Trophoblast cell (in vitro differentiated cells and primary cell): ENCODE results near the gene TADA2B. TPM values are rescaled to one million over a fixed set of nuclear protein-coding genes. Genes with fewer than 3 reads are reported as not detected.
A peak's percentile ranks its signal among the peaks of the same experiment; 100 is the strongest.

Experiments
- DNase-seq, 2 donors: peaks; one replicate each; pipeline ENCODE4 v3.0.0-alpha.2; 2016
- H2AFZ ChIP-seq: 2 replicates; pipeline ENCODE4 v1.6.1; 2013; ENCODE audit warnings: low read length, moderate library complexity, mild to moderate bottlenecking; ENCODE audit not compliant: insufficient read depth, poor library complexity
- H2AK5ac ChIP-seq: 2 replicates; pipeline ENCODE4 v1.6.1; 2013; ENCODE audit warnings: mild to moderate bottlenecking, low read length
- H2BK120ac ChIP-seq: 2 replicates; pipeline ENCODE4 v1.6.1; 2013; ENCODE audit warnings: low read length, mild to moderate bottlenecking, moderate library complexity; ENCODE audit not compliant: insufficient read depth, poor library complexity
- H2BK12ac ChIP-seq: 2 replicates; pipeline ENCODE4 v1.6.1; 2013; ENCODE audit warnings: mild to moderate bottlenecking, low read length, moderate library complexity
- H2BK5ac ChIP-seq: 2 replicates; pipeline ENCODE4 v1.6.1; 2013; ENCODE audit warnings: low read length, low read depth, moderate library complexity, mild to moderate bottlenecking; ENCODE audit not compliant: poor library complexity
- H3K14ac ChIP-seq: 2 replicates; pipeline ENCODE4 v1.6.1; 2013; ENCODE audit warnings: mild to moderate bottlenecking, low read length
- H3K18ac ChIP-seq: 2 replicates; pipeline ENCODE4 v1.6.1; 2013; ENCODE audit warnings: mild to moderate bottlenecking, low read length
- H3K23ac ChIP-seq: 2 replicates; pipeline ENCODE4 v1.6.1; 2013; ENCODE audit warnings: low read length
- H3K27ac ChIP-seq: 2 replicates; pipeline ENCODE4 v1.5.1; 2013; ENCODE audit warnings: low read depth, mild to moderate bottlenecking, inconsistent platforms, low read length, moderate library complexity
- H3K27me3 ChIP-seq: 2 replicates; pipeline ENCODE4 v1.6.1; 2013; ENCODE audit warnings: inconsistent platforms, mild to moderate bottlenecking, low read length, moderate library complexity; ENCODE audit not compliant: insufficient read depth
- H3K36me3 ChIP-seq, 2 experiments: 1 replicate in 1 of 2; 2 replicates in 1 of 2; pipeline ENCODE4 v1.6.1; 2013; ENCODE audit warnings: low read length in 2 of 2, mild to moderate bottlenecking in 2 of 2, moderate library complexity in 1 of 2; ENCODE audit not compliant: insufficient read depth in 2 of 2, control insufficient read depth in 1 of 2
- H3K4ac ChIP-seq: 2 replicates; pipeline ENCODE4 v1.6.1; 2013; ENCODE audit warnings: low read depth, mild to moderate bottlenecking, low read length, moderate library complexity
- H3K4me1 ChIP-seq, 2 experiments: 1 replicate in 1 of 2; 2 replicates in 1 of 2; pipeline ENCODE4 v1.6.1; 2013; ENCODE audit warnings: low read length in 2 of 2, mild to moderate bottlenecking in 2 of 2, moderate library complexity in 1 of 2; ENCODE audit not compliant: insufficient read depth in 2 of 2, control insufficient read depth in 1 of 2
- H3K4me2 ChIP-seq: 2 replicates; pipeline ENCODE4 v1.6.1; 2013; ENCODE audit warnings: inconsistent platforms, mild to moderate bottlenecking, low read length, moderate library complexity
- H3K4me3 ChIP-seq: 2 replicates; pipeline ENCODE4 v1.5.1; 2013; ENCODE audit warnings: mild to moderate bottlenecking, low read depth, low read length, inconsistent platforms
- H3K79me1 ChIP-seq: one replicate; pipeline ENCODE4 v1.6.1; 2013; ENCODE audit warnings: low read length
- H3K79me2 ChIP-seq: 2 replicates; pipeline ENCODE4 v1.6.1; 2013; ENCODE audit warnings: low read length, mild to moderate bottlenecking; ENCODE audit not compliant: control insufficient read depth, insufficient read depth, poor library complexity
- H3K9ac ChIP-seq: 2 replicates; pipeline ENCODE4 v1.6.1; 2013; ENCODE audit warnings: mild to moderate bottlenecking, low read length
- H3K9me3 ChIP-seq: 2 replicates; pipeline ENCODE4 v1.6.1; 2013; ENCODE audit warnings: low read depth, mild to moderate bottlenecking, control low read depth, inconsistent platforms, low read length; ENCODE audit not compliant: insufficient read depth
- H4K12ac ChIP-seq: 2 replicates; pipeline ENCODE4 v1.6.1; 2013; ENCODE audit warnings: low read depth, mild to moderate bottlenecking, low read length, moderate library complexity
- H4K8ac ChIP-seq: 2 replicates; pipeline ENCODE4 v1.6.1; 2013; ENCODE audit warnings: low read depth, mild to moderate bottlenecking, low read length, moderate library complexity
- H4K91ac ChIP-seq: one replicate; pipeline ENCODE4 v1.6.1; 2013; ENCODE audit warnings: low read depth, mild to moderate bottlenecking, low read length, moderate library complexity
- WGBS: extraction: QIAGEN DNeasy Blood & Tissue Kit; methylation state at CpG from one replicate; pipeline ENCODE4 v1.1.7; 2013; ENCODE audit warnings: missing lambda C conversion rate; ENCODE audit not compliant: insufficient read length, insufficient coverage; ENCODE audit errors: extremely low coverage; 5-methylcytosine and 5-hydroxymethylcytosine counted together
- polyA plus RNA-seq: library from polyadenylated mRNA; stranded (reverse); fragments of 200-250 nt; gene quantifications from 2 replicates; pipeline ENCODE4 v1.2.3, GENCODE V29; 2013

Gene TADA2B
- 10.9 and 11.0 TPM in 2 replicates for polyA plus RNA-seq

DNA sequence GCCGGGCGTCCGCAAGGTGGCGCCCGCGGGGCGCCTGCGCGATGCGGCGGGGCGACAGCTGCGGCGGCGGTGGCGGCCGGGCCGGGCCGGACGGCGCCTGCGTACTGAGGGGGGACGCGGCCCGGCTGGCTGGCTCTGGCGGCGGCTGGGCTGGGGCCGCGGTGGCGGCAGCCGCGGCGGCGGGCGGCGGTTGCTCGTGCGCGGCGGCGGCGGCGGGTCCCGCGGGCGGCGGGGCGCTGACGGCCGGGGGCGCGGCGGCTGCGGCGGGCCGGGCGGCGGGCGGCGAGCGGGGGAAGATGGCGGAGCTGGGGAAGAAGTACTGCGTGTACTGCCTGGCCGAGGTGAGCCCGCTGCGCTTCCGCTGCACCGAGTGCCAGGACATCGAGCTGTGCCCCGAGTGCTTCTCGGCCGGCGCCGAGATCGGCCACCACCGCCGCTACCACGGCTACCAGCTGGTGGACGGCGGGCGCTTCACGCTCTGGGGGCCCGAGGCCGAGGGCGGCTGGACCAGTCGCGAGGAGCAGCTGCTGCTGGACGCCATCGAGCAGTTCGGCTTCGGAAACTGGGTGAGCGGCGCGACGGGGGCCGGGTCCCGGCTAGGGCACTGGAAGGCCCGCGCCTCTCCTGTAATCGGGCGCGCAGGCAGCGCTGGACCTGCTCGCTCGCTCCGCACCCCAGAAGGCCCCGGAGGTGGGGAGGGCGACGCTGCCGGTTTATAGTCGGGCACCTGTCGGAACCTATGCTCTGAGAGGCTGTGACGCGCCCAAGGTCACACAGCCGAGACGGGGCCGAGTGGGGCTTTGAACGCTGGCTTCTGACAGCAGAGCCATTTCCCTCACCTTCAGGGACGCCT is at the start of gene TADA2B:
TADA2B (plus strand) TSS at position 89 of the 853 bp plus-strand sequence; CDS start at position 297, 208 bp downstream.
- Histone ChIP-seq H3K4me2 (peak within 1 kb of the TSS; percentile 94), H3K4me1 (peaks cover 18 to 22% of the 10 kb centered on the region in 2 experiments), H3K27me3 (no peaks in the 10 kb centered on the region), H3K18ac (peak within 1 kb of the TSS; percentile 88), H3K4ac (peak within 1 kb of the TSS; percentile 95), H3K14ac (peak within 1 kb of the TSS; percentile 99), H4K8ac (peak within 1 kb of the TSS; percentile 81), H3K9ac (peak within 1 kb of the TSS; percentile 94), H3K9me3 (peaks cover 4% of the 10 kb centered on the region), H2AK5ac (peak within 1 kb of the TSS; percentile 97), H3K79me1 (peaks cover 9% of the 10 kb centered on the region), H2AFZ (peak within 1 kb of the TSS; percentile 80), H3K27ac (peak within 1 kb of the TSS; percentile 9), H2BK120ac (peak within 1 kb of the TSS; percentile 81), H2BK12ac (no peak within 1 kb of the TSS), H4K12ac (peak within 1 kb of the TSS; percentile 89), H3K36me3 (peaks cover 0 to 7% of the 10 kb centered on the region in 2 experiments), H3K79me2 (peaks cover 19% of the 10 kb centered on the region), H3K23ac (no peak within 1 kb of the TSS), H4K91ac (peak within 1 kb of the TSS; percentile 86), H2BK5ac (peak within 1 kb of the TSS; percentile 81), H3K4me3 (peak within 1 kb of the TSS; percentile 99)
- peak; percentile 10 to 51 for DNase-seq
- WGBS = no CpG with 5 or more reads among the region's 119 CpGs

DNA sequence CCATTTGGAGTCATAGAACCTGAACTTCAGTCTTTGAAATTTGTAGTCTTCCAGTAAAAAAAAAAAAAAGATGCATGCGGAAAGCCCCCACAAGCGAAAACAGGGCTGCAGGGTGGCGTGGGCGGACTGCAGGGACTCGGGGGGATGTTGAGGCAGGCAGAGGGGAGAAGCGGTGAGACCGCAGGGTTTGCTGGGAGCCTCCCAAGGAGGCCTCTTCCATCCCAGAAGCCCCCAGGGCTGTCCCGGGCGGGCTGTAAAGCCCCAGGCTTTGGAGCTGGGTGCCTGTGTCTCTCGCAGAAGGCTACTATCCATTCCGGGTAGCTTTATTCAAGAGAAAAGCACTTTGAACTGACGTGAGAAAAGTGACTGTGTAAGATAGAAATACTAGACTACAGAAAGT is 46.7 kb upstream of the TADA2B start:
- no peak overlapping the region for H3K14ac ChIP-seq
- no peak overlapping the region for H2AFZ ChIP-seq
- H3K9ac ChIP-seq = no peak overlapping the region
- peaks cover 32 to 39% of the 10 kb centered on the region in 2 experiments for H3K36me3 ChIP-seq
- H3K79me2 ChIP-seq = no peaks in the 10 kb centered on the region
- no peak overlapping the region for H3K4me3 ChIP-seq
- no peak overlapping the region for H2BK120ac ChIP-seq
- no peak overlapping the region for H3K4me2 ChIP-seq
- no peak overlapping the region for H4K8ac ChIP-seq
- no peak overlapping the region for H2BK12ac ChIP-seq
- no peak overlapping the region for H3K23ac ChIP-seq
- no peaks in the 10 kb centered on the region for H3K9me3 ChIP-seq
- H2BK5ac ChIP-seq = no peak overlapping the region
- H4K91ac ChIP-seq = no peak overlapping the region
- WGBS = no CpG with 5 or more reads among the region's 12 CpGs
- H2AK5ac ChIP-seq = no peak overlapping the region
- H4K12ac ChIP-seq = no peak overlapping the region
- no peaks in the 10 kb centered on the region for H3K27me3 ChIP-seq
- H3K79me1 ChIP-seq = no peaks in the 10 kb centered on the region
- no peak for DNase-seq
- no peak overlapping the region for H3K27ac ChIP-seq
- H3K4ac ChIP-seq = no peak overlapping the region
- H3K4me1 ChIP-seq = peaks cover 5 to 11% of the 10 kb centered on the region in 2 experiments
- H3K18ac ChIP-seq = no peak overlapping the region

DNA sequence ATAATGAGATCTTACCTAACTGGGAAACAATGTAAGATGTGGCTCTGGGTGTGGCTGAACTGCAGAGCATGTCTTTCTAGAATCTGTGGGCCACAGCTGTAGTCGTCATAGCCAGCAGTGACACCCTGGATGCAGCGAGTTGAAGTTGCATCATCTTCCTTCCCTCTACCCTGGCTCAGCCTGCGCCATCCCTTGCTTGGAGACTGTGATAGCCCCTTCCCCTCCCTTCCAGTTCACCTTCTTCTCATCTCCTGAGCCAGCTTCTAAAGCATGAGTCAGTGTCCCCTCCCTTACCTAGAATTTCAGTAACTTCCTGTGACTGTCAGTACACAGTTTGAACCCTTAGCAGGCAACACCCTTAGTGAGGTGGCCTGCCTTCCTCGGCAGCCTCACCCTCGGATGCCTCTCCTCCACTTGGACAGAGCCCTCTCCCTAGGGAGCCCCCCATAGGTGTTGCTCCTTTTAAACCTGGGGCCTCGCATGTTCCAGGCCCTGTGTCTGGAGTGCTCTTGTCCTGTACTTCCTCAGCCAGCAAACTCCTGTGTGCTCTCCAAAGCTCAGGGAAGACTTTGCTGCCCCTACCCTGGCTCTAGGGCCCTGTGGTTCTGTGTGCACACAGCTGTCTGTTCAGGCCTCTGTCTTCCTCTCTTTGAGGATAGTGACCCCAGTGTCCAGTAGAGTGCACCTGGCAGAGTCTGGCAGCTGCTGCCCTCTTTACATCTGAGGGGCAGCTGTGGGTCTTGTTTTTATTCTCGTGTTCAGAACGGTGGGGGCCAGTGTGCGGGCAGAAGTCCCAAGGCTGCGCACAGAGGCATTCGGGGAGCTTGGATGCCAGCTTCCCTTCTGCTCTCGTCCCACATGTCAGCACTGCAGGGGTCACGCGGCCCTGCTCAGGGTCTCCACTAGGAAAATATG is 43.7 kb upstream of the TADA2B start:
- H3K27ac ChIP-seq = no peak overlapping the region
- H2AFZ ChIP-seq = no peak overlapping the region
- peaks cover 47 to 51% of the 10 kb centered on the region in 2 experiments for H3K36me3 ChIP-seq
- peaks cover 0 to 6% of the 10 kb centered on the region in 2 experiments for H3K4me1 ChIP-seq
- no CpG with 5 or more reads among the region's 14 CpGs for WGBS
- no peak overlapping the region for H2BK120ac ChIP-seq
- no peak overlapping the region for H3K14ac ChIP-seq
- peak; percentile 57 to 67 for DNase-seq
- no peaks in the 10 kb centered on the region for H3K27me3 ChIP-seq
- H2AK5ac ChIP-seq = no peak overlapping the region
- H2BK5ac ChIP-seq = no peak overlapping the region
- no peak overlapping the region for H4K8ac ChIP-seq
- no peak overlapping the region for H3K4me2 ChIP-seq
- no peak overlapping the region for H4K12ac ChIP-seq
- H3K9me3 ChIP-seq = no peaks in the 10 kb centered on the region
- no peak overlapping the region for H3K23ac ChIP-seq
- H3K4me3 ChIP-seq = no peak overlapping the region
- H3K9ac ChIP-seq = no peak overlapping the region
- no peak overlapping the region for H3K4ac ChIP-seq
- no peaks in the 10 kb centered on the region for H3K79me1 ChIP-seq
- no peak overlapping the region for H2BK12ac ChIP-seq
- H3K79me2 ChIP-seq = no peaks in the 10 kb centered on the region
- no peak overlapping the region for H4K91ac ChIP-seq
- no peak overlapping the region for H3K18ac ChIP-seq

- H2AFZ ChIP-seq = no peak overlapping the region
- H3K23ac ChIP-seq = no peak overlapping the region
- no peak overlapping the region for H2BK120ac ChIP-seq
- H3K79me2 ChIP-seq = no peaks in the 10 kb centered on the region
- H3K27me3 ChIP-seq = no peaks in the 10 kb centered on the region
- no peak overlapping the region for H3K4me2 ChIP-seq
- H2BK12ac ChIP-seq = no peak overlapping the region
- peaks cover 47 to 50% of the 10 kb centered on the region in 2 experiments for H3K36me3 ChIP-seq
- no peak overlapping the region for H3K4me3 ChIP-seq
- H3K9me3 ChIP-seq = no peaks in the 10 kb centered on the region
- no CpG with 5 or more reads among the region's 18 CpGs for WGBS
- H3K4ac ChIP-seq = no peak overlapping the region
- no peak overlapping the region for H4K91ac ChIP-seq
- H4K8ac ChIP-seq = no peak overlapping the region
- H2AK5ac ChIP-seq = no peak overlapping the region
- H3K9ac ChIP-seq = no peak overlapping the region
- H3K18ac ChIP-seq = no peak overlapping the region
- H3K79me1 ChIP-seq = no peaks in the 10 kb centered on the region
- no peak overlapping the region for H3K14ac ChIP-seq
- DNase-seq = no peak
- H3K27ac ChIP-seq = no peak overlapping the region
- no peak overlapping the region for H2BK5ac ChIP-seq
- H3K4me1 ChIP-seq = peaks cover 0 to 6% of the 10 kb centered on the region in 2 experiments
- H4K12ac ChIP-seq = no peak overlapping the region
These were observed 42.6 kb upstream of the TADA2B start for GRCh38 chr4:7000421-7001176.
